ENCODE data around the gene SRPK1. TPM values are rescaled to one million over a fixed set of nuclear protein-coding genes. Genes with fewer than 3 reads are reported as not detected.

SRPK1 gene
- total RNA-seq, 2 experiments from 2014 or later = 117 to 133 TPM

DNA sequence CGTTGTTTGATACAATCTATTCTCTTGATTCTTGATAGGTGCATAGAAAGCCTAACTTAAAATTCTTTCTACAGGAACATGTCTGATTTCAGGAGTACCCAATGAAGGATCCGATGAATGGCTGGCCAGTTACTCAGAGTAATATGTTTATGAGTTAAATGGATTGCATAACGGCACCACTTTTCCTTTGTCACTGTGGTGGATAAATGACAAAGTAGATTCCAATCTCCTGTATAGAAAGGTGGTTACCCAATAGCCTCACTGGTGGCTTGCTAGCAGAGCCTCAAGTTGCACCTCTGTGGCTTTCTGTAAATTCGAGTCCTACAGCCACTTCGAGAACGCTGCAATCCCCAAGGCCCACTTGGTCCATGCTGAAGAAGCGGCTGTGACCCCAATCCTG is 87.4 kb downstream of the SRPK1 start:
- H3K9me3 Mint-ChIP-seq = no peaks in the 10 kb centered on the region
- H3K27ac Mint-ChIP-seq = no peak overlapping the region
- no peak for TF ChIP-seq CTCF (IDR thresholded peaks at IDR 0.05)
- H3K4me3 Mint-ChIP-seq = no peak overlapping the region
- no peaks in the 10 kb centered on the region for H3K27me3 Mint-ChIP-seq
- ChIA-PET CTCF (no interaction called here), POLR2A (no interaction called here)
- ATAC-seq (no peak), DNase-seq (no peak)
- H3K36me3 Mint-ChIP-seq (ENCODE audit: low read depth) = peaks cover 28% of the 10 kb centered on the region
- intact Hi-C loops (cut with micrococcal nuclease) = no loop called here
- H3K4me1 Mint-ChIP-seq (ENCODE audit: low read depth) = no peaks in the 10 kb centered on the region

GRCh38 chr6:35831257-35832007 is 89.5 kb downstream of the SRPK1 start:
- POLR2A ChIA-PET = no interaction called here
- no peak for DNase-seq
- intact Hi-C loops (cut with micrococcal nuclease) = no loop called here

DNA sequence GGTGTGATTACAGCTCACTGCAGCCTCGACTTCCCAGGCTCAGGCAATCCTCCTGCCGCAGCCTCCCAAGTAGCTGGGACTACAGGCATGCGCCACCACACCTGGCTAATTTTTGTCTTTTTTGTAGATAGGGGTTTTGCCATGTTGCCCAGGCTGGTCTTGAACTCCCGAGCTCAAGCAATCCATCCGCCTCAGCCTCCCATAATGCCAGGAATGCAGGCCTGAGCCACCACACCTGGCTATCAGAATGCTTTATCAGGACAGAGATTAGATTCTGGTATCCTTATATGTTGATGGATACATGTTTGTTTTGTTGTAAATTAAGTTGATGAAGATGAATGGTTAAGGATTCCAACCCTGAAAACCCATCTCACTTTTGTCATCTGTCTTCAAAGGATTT is 91.6 kb downstream of the SRPK1 start:
- CTCF ChIA-PET = no interaction called here
- POLR2A ChIA-PET = interaction anchor here (0.6 kb wide), 1 partner anchor 881 kb away, joined by 3 read pairs; no protein-coding TSS in a partner anchor

More at GRCh38 chr6:35831257-35832007, 89.5 kb downstream of the SRPK1 start:
- H3K36me3 Mint-ChIP-seq (ENCODE audit: low read depth) = peaks cover 17% of the 10 kb centered on the region
- no peak for TF ChIP-seq CTCF (IDR thresholded peaks at IDR 0.05)
- no peaks in the 10 kb centered on the region for H3K9me3 Mint-ChIP-seq
- peaks cover 2% of the 10 kb centered on the region for H3K27me3 Mint-ChIP-seq
- CTCF ChIA-PET = no interaction called here
- no peak overlapping the region for H3K27ac Mint-ChIP-seq
- H3K4me3 Mint-ChIP-seq = no peak overlapping the region
- ATAC-seq = no peak
- H3K4me1 Mint-ChIP-seq (ENCODE audit: low read depth) = no peaks in the 10 kb centered on the region

GRCh38 chr6:35824552-35825192 is 96.2 kb downstream of the SRPK1 start:
- H3K27ac Mint-ChIP-seq = no peak overlapping the region
- no peaks in the 10 kb centered on the region for H3K36me3 Mint-ChIP-seq (ENCODE audit: low read depth)
- ATAC-seq = no peak
- POLR2A ChIA-PET = interaction anchor here (0.6 kb wide), 1 partner anchor 65 kb away, joined by 3 read pairs; no protein-coding TSS in a partner anchor
- CTCF ChIA-PET = no interaction called here
- no peak for TF ChIP-seq CTCF (IDR thresholded peaks at IDR 0.05)
- peaks cover 5% of the 10 kb centered on the region for H3K27me3 Mint-ChIP-seq
- H3K4me3 Mint-ChIP-seq = no peak overlapping the region
- H3K4me1 Mint-ChIP-seq (ENCODE audit: low read depth) = no peaks in the 10 kb centered on the region
- no peaks in the 10 kb centered on the region for H3K9me3 Mint-ChIP-seq
- DNase-seq = no peak
- intact Hi-C loops (cut with micrococcal nuclease) = no loop called here

More for the DNA sequence above, 91.6 kb downstream of the SRPK1 start:
- no peak for DNase-seq
- Mint-ChIP-seq H3K27ac (no peak overlapping the region), H3K4me1 (ENCODE audit: low read depth) (no peaks in the 10 kb centered on the region), H3K9me3 (no peaks in the 10 kb centered on the region), H3K27me3 (peaks cover 5% of the 10 kb centered on the region), H3K36me3 (ENCODE audit: low read depth) (peaks cover 10% of the 10 kb centered on the region), H3K4me3 (no peak overlapping the region)
- intact Hi-C loops (cut with micrococcal nuclease) = no loop called here
- ATAC-seq = no peak
- TF ChIP-seq CTCF (IDR thresholded peaks at IDR 0.05) = no peak

- no peak overlapping the region for H3K4me3 Mint-ChIP-seq
- H3K9me3 Mint-ChIP-seq = no peaks in the 10 kb centered on the region
- CTCF ChIA-PET = no interaction called here
- POLR2A ChIA-PET = no interaction called here
- H3K36me3 Mint-ChIP-seq (ENCODE audit: low read depth) = no peaks in the 10 kb centered on the region
- intact Hi-C loops (cut with micrococcal nuclease) = no loop called here
- H3K27ac Mint-ChIP-seq = no peak overlapping the region
- TF ChIP-seq CTCF (IDR thresholded peaks at IDR 0.05) = no peak
- no peaks in the 10 kb centered on the region for H3K4me1 Mint-ChIP-seq (ENCODE audit: low read depth)
- H3K27me3 Mint-ChIP-seq = peaks cover 5% of the 10 kb centered on the region
- no peak for ATAC-seq
- no peak for DNase-seq
Observed at GRCh38 chr6:35823601-35824000, 97.3 kb downstream of the SRPK1 start.

Data from activated CD8-positive, alpha-beta T cell treated with anti-CD3 and anti-CD28 coated beads for 36 hours (primary cell).